Islet of Langerhans (tissue), 1 donor: Measurements from ENCODE around the gene NDE1.
"Not testable (repeated sequence)": the region's sequence is repeated elsewhere in the genome, so short reads cannot be mapped to it uniquely, and the experiment has no call there.

ENCODE experiments used
- FAIRE-seq: peaks from one replicate; lab custom pipeline; 2011; peaks lifted over from hg19 to GRCh38; lab: Jason Lieb, UNC

NDE1 gene

DNA sequence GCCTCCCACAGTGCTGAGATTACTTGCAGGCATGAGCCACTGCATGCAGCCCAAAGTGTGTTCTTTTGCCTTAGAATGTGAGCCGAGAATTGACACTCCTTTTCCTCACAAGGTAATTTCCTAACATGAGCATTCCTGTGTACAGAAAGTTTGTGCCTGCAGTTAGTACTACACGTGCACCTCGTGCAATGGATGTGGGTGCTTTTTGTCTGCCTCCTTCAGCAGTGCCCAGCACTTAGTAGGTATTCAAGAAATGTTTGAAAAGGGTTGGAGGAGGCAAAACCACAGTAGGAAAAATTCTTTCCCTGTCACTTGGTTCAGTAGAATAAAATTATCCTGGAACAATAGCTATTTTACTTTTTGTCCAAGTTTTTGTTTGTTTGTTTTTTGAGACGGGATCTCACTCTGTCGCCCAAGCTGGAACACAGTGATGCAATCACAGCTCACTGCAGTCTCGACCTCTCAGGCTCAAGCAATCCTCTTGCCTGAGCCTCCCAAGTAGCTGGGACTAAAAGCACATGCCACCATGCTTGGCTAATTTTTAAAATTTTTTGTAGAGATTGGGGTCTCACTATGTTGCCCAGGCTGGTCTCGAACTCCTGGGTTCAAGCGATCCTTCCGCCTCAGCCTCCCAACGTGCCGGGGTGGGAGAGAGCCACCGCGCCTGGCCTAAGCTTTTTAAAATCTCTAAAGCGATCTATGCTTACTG is 2.4 kb downstream of the NDE1 start:
- no peak for FAIRE-seq

DNA sequence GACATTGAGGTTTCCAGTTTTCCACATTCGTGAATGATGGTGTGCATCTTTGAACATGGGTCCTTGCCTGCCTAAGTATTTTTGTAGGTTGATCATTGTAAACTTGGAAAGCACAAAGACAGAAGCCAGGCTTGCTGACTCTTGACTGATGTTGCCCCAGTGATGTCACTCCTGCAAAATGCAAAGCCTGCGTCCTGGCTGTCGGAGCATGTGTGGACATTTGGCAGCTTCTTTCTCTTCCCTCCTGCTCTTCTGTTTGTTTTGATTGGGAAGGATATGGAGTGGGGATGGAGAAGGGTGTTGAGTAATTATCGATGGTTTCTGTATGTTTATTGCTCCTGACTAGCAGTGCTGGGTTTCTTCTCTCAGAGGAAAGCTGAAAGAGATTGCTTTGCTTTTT is 3.2 kb downstream of the NDE1 start:
- FAIRE-seq: no peak

GRCh38 chr16:15654591-15654990 is 4.5 kb downstream of the NDE1 start:
- no peak for FAIRE-seq

- not testable (repeated sequence) for FAIRE-seq
Measured at GRCh38 chr16:15655561-15655960, 5.5 kb downstream of the NDE1 start.

DNA sequence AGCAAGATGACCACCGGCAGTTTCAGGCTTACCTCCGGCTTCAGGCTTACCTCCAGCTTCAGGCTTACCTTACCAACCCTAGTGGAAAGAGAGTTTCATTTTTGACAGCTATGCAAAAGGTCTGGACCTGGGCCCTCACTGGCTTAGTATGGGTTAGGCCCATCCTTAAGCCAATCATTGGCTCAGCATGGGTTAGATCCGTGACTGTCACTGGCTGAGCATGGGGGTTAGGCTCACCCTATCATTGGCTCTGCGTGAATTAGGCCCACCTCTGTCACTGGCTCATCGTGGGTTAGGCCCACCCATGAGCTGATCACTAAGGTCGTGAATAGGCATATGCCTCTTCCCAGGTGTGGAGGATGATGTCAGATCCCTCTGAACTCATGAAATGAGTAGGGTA is 8.1 kb downstream of the NDE1 start:
- no peak for FAIRE-seq

DNA sequence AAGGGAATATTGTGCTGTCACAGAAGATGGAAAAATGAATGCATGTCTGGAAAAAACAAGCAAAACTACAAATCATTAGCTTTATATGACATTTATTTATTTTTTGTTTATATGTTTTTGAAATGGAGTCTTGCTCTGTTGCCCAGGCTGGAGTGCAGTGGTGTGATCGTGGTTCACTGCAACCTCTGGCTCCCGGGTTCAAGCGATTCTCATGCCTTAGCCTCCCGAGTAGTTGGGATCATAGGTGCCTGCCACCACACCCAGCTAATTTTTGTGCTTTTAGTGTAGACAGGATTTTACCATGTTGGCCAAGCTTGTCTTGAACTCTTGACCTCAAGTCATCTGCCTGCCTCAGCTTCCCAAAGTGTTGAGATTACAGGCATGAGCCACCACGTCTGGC is 8.5 kb downstream of the NDE1 start:
- FAIRE-seq: no peak

GRCh38 chr16:15660203-15660601 is 10.2 kb downstream of the NDE1 start:
- FAIRE-seq: no peak

GRCh38 chr16:15665107-15665506 is 15.1 kb downstream of the NDE1 start:
- FAIRE-seq: no peak

- FAIRE-seq: no peak
Measured at GRCh38 chr16:15667091-15667742, 17.2 kb downstream of the NDE1 start.

DNA sequence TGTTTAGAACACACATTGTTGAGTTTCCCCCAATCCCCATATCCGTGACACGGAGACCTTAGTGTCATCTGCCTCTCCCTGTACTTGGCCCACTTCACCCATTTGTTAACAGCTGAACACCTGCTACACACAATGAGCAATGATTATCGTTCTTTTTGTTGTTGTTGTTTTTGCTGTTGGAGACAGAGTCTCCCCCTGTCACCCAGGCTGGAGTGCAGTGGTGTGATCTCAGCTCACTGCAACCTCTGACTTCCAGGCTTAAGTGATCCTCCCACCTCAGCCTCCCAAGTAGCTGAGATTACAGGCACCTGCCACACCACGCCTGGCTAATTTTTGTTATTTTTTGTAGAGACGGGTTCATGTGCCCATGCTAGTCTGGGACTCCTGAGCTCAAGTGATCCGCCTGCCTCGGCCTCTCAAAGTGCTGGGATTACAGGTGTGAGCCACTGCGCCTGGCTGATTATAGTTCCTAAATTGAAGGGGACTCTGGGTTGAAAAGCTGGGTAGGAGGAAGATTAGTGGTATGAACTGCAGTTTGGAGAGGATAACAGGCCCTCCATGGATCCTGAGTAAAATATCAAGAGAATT is 21.6 kb downstream of the NDE1 start:
- FAIRE-seq: no peak

DNA sequence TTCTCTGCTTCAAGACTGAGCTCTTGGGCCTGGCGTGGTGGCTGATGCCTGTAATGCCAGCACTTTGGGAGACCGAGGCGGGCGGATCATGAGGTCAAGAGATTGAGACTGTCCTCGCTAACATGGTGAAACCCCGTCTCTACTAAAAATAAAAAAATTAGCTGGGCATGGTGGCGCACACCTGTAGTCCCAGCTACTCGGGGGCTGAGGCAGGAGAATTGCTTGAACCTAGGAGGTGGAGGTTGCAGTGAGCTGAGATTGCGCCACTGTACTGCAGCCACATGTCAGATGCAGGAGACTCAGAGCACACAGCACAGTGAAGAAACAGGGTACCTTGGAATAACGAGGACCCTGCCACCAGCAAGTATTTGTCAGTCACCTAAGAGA is 22.1 kb downstream of the NDE1 start:
- FAIRE-seq: not testable (repeated sequence)

- FAIRE-seq: no peak
Measured at GRCh38 chr16:15672514-15673167, 22.6 kb downstream of the NDE1 start.

DNA sequence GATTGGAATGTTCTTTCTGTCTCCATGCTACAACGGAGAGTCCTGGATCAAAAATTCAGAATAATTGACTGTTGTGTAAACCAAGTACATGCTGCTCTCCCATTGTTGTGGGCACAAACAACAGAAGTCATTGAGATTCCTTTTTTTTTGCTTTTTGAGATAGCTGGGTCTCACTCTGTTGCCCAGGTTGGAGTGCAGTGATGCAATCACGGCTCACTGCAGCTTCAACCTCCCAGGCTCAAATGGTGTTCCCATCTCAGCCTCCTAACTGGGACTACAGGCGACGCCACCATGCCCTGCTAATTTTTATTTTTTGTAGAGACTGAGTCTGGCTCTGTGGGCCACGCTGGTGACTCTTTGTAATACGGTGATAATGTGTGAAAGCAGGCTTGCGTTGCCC is 24.5 kb downstream of the NDE1 start:
- FAIRE-seq: no peak

- no peak for FAIRE-seq
Measured at GRCh38 chr16:15676506-15676905, 26.5 kb downstream of the NDE1 start.

GRCh38 chr16:15677447-15677846 is 27.4 kb downstream of the NDE1 start:
- FAIRE-seq: no peak

DNA sequence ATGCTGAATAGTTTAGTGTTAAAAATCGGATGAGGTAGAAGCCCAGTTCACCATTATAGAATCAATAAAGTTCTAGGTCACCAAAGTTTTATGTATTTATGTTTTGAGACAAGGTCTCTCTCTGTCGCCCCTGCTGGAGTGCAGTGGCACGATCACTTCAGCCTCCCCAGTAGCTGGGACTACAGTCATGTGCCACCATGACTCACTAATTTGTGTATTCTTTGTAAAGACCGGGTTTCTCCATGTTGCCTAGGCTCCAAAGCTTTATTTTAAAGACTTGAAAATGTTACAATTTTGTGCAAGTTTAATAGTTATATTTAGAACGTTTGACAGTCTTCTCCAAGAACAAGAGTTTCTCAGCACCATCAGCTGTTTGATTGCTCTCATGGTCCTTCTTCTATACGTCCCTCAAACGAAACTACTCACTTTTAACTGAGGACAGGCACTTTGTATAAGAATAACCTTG is 32.1 kb downstream of the NDE1 start:
- FAIRE-seq: no peak

DNA sequence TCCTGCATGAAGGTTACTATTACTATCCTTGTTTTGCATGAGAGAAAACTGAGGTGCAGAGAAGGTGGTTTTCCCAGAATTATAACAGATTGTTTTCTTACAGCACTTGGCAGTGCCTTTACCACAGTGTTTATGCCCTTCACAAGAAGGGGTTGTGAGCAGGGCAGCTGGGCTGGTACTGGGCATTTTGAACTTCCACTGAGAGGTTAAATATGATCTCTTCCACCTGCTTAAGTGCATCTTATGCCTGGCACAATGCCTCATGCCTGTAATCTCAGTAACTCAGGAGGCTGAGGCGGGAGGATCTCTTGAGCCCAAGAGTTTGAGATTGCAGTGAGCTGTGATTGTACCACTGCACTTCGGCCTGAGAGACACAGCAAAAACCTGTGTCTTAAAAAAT is 36.2 kb downstream of the NDE1 start:
- no peak for FAIRE-seq

- no peak for FAIRE-seq
Measured at GRCh38 chr16:15689290-15689689, 39.2 kb downstream of the NDE1 start.

DNA sequence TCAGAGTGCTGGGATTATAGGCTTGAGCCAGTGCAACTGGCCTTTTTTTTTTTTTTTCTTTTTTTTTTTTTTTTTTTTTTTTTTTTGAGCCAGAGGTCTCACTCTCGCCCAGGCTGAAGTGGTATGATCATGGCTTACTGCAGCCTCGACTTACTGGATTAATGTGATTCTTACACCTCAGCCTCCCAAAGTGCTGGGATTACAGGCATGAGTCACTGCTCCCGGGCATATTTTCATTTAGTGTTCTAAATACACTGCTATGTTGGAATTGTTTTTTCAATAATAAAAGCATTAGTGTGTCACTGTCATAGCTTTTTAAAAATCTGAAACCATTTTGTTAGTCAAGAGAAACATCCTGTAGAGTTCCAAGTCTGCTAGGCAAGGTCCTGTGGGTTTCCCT is 40.3 kb downstream of the NDE1 start:
- FAIRE-seq: no peak

GRCh38 chr16:15691046-15691445 is 41.0 kb downstream of the NDE1 start:
- FAIRE-seq: no peak

GRCh38 chr16:15692508-15692907 is 42.5 kb downstream of the NDE1 start:
- FAIRE-seq: not testable (repeated sequence)

DNA sequence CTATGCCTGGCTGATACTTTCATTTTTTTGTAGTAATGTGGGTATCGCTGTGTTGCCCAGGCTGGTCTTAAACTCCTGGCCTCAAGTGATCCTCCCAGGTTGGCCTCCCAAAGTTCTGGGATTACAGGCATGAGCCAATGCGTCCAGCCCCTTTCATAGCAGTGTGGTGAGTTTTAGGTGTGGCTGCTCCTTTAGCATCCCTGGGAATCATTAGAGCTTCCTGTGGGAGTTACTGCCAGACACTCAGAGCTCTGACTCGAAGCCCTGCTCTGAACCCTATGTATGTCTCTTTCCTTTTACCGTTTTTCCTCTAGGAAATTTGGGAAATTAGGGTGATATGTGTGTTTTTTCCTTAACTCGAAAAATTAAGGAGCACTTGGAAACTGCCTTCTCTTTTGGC is 44.5 kb downstream of the NDE1 start:
- no peak for FAIRE-seq

GRCh38 chr16:15699819-15700218 is 49.8 kb downstream of the NDE1 start:
- FAIRE-seq: no peak
